SH-SY5Y (cell line): Measurements from ENCODE around the gene DLG5.

Source experiments
- GATA2 ChIP-seq: IDR thresholded peaks from 2 replicates; pipeline ENCODE4 v1.6.1; 2011; ENCODE audit warnings: mild to moderate bottlenecking, low read depth, low read length
- GATA3 ChIP-seq: IDR thresholded peaks from 2 replicates; pipeline ENCODE4 v1.6.1; 2011; ENCODE audit warnings: low read depth, mild to moderate bottlenecking, low read length, moderate library complexity

GRCh38 chr10:77827366-77827765, 99.2 kb downstream of the DLG5 start:
- TF ChIP-seq GATA2, result no peak
- TF ChIP-seq GATA3, result no peak
